K562 (cell line): ENCODE measurements around the gene SIGLEC7.

ENCODE experiments used
- EZH2 ChIP-seq: IDR thresholded peaks from 2 replicates; pipeline ENCODE4 v1.6.1; 2012; ENCODE audit warnings: low read depth, mild to moderate bottlenecking, inconsistent platforms, low read length, borderline replicate concordance
- SRSF9 ChIP-seq: fragments of 200-400 bp; formaldehyde crosslinking; IDR thresholded peaks from 2 replicates; pipeline ENCODE4 v1.6.1; 2017; ENCODE audit warnings: low read depth, low read length, borderline replicate concordance
- TF ChIP-seq, protein P1 (sequence below): fragments of 250-450 bp; sonication (Bioruptor Pico); IDR thresholded peaks from 2 replicates; pipeline ENCODE4 v1.6.1; 2021; ENCODE audit warnings: mild to moderate bottlenecking
- TF ChIP-seq, protein P2 (sequence below), 3 experiments: IDR thresholded peaks in 2 of 3; conservative IDR thresholded peaks in 1 of 3; 2 replicates each; pipeline ENCODE4 v1.5.1; 2011 to 2012; ENCODE audit warnings: low read length in 3 of 3, mild to moderate bottlenecking in 3 of 3, control low read depth in 2 of 3, improper control_type of control experiment in 1 of 3, inconsistent platforms in 1 of 3, low read depth in 1 of 3, mixed read lengths in 1 of 3, moderate library complexity in 1 of 3; ENCODE audit not compliant: insufficient read depth in 2 of 3
- TF ChIP-seq, protein P3 (sequence below), 3 experiments: fragments of 200-800 bp in 1 of 3; fragments of 250-450 bp in 1 of 3; fragments of 450-650 bp in 1 of 3; sonication (Bioruptor Pico) in 1 of 3; sonication (Bioruptor generic) in 1 of 3; formaldehyde crosslinking in 1 of 3; IDR thresholded peaks; 2 replicates each; pipeline versions ENCODE4 v1.6.1 to v1.8.0; 2016 to 2022; ENCODE audit warnings: mild to moderate bottlenecking in 2 of 3, missing genetic modification characterization in 2 of 3, missing compliant biosample characterization in 1 of 3, moderate library complexity in 1 of 3
- TF ChIP-seq, protein P4 (sequence below): sonication (generic); formaldehyde crosslinking; IDR thresholded peaks from 2 replicates; pipeline ENCODE4 v1.8.0; 2023; ENCODE audit warnings: mild to moderate bottlenecking, missing genetic modification reagents

- TF ChIP-seq, protein P1, sequence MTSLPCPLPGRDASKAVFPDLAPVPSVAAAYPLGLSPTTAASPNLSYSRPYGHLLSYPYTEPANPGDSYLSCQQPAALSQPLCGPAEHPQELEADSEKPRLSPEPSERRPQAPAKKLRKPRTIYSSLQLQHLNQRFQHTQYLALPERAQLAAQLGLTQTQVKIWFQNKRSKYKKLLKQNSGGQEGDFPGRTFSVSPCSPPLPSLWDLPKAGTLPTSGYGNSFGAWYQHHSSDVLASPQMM: no peak
- TF ChIP-seq, protein P2, sequence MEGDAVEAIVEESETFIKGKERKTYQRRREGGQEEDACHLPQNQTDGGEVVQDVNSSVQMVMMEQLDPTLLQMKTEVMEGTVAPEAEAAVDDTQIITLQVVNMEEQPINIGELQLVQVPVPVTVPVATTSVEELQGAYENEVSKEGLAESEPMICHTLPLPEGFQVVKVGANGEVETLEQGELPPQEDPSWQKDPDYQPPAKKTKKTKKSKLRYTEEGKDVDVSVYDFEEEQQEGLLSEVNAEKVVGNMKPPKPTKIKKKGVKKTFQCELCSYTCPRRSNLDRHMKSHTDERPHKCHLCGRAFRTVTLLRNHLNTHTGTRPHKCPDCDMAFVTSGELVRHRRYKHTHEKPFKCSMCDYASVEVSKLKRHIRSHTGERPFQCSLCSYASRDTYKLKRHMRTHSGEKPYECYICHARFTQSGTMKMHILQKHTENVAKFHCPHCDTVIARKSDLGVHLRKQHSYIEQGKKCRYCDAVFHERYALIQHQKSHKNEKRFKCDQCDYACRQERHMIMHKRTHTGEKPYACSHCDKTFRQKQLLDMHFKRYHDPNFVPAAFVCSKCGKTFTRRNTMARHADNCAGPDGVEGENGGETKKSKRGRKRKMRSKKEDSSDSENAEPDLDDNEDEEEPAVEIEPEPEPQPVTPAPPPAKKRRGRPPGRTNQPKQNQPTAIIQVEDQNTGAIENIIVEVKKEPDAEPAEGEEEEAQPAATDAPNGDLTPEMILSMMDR (IDR thresholded peaks at IDR 0.05 in 2 of 3, conservative IDR thresholded peaks at IDR 0.05 in 1 of 3; ENCODE audit: insufficient read depth in 2 of 3, low read depth in 1 of 3, low read length in 3 of 3): no peak
- TF ChIP-seq, protein P3, sequence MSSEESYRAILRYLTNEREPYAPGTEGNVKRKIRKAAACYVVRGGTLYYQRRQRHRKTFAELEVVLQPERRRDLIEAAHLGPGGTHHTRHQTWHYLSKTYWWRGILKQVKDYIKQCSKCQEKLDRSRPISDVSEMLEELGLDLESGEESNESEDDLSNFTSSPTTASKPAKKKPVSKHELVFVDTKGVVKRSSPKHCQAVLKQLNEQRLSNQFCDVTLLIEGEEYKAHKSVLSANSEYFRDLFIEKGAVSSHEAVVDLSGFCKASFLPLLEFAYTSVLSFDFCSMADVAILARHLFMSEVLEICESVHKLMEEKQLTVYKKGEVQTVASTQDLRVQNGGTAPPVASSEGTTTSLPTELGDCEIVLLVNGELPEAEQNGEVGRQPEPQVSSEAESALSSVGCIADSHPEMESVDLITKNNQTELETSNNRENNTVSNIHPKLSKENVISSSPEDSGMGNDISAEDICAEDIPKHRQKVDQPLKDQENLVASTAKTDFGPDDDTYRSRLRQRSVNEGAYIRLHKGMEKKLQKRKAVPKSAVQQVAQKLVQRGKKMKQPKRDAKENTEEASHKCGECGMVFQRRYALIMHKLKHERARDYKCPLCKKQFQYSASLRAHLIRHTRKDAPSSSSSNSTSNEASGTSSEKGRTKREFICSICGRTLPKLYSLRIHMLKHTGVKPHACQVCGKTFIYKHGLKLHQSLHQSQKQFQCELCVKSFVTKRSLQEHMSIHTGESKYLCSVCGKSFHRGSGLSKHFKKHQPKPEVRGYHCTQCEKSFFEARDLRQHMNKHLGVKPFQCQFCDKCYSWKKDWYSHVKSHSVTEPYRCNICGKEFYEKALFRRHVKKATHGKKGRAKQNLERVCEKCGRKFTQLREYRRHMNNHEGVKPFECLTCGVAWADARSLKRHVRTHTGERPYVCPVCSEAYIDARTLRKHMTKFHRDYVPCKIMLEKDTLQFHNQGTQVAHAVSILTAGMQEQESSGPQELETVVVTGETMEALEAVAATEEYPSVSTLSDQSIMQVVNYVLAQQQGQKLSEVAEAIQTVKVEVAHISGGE (CRISPR knock-in tag; IDR thresholded peaks at IDR 0.05): no peak
- TF ChIP-seq SRSF9 (no peak), EZH2 (no peak)
- TF ChIP-seq, protein P4, sequence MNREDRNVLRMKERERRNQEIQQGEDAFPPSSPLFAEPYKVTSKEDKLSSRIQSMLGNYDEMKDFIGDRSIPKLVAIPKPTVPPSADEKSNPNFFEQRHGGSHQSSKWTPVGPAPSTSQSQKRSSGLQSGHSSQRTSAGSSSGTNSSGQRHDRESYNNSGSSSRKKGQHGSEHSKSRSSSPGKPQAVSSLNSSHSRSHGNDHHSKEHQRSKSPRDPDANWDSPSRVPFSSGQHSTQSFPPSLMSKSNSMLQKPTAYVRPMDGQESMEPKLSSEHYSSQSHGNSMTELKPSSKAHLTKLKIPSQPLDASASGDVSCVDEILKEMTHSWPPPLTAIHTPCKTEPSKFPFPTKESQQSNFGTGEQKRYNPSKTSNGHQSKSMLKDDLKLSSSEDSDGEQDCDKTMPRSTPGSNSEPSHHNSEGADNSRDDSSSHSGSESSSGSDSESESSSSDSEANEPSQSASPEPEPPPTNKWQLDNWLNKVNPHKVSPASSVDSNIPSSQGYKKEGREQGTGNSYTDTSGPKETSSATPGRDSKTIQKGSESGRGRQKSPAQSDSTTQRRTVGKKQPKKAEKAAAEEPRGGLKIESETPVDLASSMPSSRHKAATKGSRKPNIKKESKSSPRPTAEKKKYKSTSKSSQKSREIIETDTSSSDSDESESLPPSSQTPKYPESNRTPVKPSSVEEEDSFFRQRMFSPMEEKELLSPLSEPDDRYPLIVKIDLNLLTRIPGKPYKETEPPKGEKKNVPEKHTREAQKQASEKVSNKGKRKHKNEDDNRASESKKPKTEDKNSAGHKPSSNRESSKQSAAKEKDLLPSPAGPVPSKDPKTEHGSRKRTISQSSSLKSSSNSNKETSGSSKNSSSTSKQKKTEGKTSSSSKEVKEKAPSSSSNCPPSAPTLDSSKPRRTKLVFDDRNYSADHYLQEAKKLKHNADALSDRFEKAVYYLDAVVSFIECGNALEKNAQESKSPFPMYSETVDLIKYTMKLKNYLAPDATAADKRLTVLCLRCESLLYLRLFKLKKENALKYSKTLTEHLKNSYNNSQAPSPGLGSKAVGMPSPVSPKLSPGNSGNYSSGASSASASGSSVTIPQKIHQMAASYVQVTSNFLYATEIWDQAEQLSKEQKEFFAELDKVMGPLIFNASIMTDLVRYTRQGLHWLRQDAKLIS (CRISPR knock-in tag): no peak
These were observed 19.8 kb upstream of the SIGLEC7 start for GRCh38 chr19:51122112-51122981.
